CD4-positive, alpha-beta T cell treated with Interleukin-6 for 4 hours (primary cell): ENCODE measurements around the gene MFSD6.
"Not testable (repeated sequence)": the region's sequence is repeated elsewhere in the genome, so short reads cannot be mapped to it uniquely, and the experiment has no call there.

Experiments used
- DNase-seq: peaks from one replicate; pipeline ENCODE4 v3.0.0-alpha.2; 2020; ENCODE audit warnings: mixed read lengths

Gene MFSD6

DNA sequence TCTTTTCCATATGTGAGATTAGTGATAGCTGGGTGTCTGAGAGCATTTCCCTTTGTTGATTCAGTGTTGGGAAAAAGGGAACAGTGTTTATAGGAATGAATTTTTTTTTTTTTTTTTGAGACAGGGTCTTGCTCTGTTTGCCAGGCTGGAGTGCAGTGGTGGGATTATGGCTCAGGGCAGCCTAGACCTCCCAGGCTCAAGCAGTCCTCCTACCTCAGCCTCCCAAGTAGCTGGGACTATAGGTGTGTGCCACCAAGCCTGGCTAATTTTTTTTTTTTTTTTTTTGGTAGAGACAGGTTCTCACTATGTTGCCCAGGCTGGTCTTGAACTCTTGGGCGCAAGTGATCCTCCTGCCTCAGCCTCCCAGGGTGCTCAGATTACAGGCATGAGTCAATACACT is 60.2 kb downstream of the MFSD6 start:
- not testable (repeated sequence) for DNase-seq

DNA sequence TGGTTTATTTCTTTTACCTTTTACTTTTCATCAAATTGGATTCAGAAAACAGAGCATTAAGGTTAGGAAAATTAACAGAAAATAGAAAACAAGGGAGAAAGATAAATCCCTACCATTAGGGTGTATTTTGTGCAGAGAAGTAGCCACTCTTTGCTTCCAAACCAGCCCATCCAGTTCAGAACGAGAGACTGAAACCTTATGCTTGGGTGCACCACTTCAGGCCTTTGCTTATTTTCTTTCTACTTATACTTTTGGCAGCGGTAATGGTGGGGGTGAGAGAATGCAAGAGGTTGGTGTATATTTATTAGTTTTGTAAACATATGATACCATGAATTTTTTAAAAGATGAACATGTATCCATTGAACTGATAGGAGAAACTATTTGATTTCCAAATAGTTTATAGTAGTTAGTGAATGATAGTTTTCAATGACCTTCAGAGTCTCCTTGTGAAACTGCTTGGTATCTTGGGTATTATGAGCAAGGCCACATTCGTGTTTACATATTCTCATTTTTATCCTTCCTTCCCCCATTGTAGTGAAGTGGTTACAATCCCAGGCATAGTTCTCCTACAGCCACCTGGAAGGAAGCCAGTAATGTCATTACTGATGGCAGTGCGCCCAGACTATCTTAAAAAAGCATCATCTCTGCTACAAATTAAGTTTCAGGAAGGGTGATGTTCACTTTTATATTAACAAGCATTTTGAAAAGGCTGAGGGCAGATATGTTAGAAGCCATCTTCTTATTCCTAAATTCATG is 60.8 kb downstream of the MFSD6 start:
- DNase-seq = no peak

DNA sequence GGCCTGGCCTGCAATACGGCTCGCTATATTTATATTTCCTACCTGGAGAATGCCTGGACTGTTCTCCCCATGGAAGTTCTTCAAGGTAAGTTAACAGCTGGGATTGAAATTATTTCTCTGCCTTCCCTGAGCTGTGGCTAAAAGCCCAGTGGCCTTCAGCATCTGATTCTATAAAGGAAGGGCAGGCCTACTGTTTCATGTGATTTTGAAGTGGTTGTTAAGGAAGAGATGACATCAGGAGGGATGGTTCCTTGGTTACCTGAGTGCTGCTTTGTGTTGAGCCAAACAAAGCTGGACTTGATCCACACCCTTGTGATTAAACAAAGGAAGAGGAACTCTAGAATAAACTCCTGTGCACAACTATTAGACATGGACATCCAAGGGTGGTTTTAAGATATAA is 61.6 kb downstream of the MFSD6 start:
- DNase-seq = no peak

DNA sequence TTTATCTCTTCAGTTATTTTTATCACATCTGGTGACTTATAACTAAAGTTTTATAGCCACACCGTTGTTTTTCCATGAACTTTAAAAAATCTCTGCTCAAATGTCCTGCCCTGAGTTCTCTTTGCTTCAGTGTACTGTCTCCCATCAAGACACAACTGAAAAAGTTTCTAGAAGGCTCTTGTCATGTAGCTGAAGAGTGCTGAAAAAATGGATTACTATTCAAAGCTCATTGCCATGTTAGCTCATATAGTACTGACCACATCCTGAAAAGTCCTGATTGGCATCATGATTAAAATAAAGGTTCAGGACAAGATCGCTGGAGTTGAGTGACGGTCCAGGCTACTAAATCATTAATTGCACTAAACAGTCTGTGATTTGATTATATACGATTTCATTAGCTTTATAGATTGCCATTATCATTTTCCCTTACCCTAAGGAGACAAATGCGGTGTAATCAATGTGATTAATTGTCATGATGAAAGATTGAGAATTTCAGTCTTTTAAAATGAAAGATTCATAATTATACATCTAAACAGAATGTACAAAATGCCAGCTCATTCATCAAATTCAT is 62.2 kb downstream of the MFSD6 start:
- DNase-seq = no peak

DNA sequence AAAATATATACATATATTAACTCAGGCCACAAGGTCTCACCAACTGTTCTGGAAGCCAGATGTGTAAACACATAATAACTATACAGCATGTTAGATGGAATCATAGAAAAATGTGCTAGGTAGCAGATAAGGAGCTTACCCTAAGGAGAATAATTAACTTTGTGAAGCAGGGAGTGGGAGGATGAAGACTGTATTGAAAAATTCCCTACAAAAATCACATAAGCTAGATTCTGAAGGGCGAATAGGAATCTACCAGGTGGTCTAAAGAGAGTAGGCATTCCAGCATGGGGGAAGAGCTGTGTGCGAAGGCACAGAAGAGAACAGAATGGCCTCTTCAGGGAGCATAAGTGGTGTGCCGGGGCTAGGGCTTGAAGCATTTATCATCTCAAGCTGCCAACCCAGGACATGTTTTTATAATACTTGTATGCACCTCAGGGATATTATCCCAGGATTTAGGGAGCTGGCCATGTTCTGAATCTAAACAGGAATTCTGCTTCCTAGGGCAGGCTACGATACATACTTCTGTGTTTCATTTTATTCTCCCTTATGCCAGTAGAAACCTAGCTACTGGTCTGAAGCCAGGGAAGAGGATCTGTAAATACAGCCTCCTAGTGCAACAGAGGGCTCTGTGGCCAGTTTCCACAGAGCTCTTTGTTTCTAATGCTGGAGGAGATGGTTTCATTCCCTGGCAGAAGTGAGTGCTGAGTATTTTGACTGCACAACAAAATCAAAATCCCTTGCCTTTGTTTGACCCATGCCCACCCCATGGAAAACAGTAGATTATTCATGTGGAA is 69.7 kb downstream of the MFSD6 start:
- no peak for DNase-seq

DNA sequence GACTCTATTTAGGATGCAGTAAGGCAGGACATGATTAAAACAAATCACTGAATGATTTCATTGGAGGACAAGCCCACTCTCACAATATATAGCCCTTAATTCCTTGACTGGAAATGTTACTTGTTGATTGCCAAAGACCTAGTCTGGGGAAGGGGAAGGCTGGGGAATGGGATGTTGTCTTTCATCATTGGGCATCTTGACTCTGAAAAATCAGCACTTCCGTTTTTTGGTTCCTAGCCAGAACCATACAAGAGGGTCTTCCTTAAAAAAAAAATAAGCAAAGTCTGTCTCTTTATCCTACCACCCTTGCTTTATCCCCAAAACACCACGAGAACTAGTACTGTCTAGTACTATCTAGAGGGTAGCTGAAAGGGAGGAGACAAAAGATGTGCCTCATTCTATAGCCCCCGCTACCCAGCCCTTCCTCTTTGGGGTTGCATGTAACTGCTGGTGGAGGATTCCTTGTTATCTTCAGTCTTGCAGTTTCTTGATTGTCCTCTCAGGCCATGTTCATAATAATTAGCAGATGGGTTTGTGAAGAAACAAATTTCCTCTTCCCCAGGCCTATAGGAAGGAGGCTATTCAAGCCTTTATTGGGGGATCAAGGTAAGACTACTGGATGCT is 70.5 kb downstream of the MFSD6 start:
- no peak for DNase-seq

DNA sequence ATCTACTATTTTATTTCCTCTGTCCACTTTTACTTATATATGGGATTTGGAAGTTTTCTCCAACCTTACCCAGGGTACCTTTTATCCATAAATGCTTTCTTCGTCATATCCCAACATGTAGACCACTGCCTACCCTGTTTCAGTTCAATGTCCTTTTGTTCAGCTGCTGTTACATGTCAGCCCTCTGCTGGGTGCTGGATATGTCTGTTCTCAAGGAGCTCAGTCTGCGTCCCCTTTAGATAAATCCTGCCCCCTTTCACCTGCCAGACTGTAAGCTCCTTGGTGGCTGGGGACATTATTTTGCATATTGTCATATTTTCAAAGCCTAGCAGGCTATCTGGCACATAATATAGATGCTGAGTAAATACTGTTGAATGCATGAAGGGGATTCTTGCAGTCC is 73.2 kb downstream of the MFSD6 start:
- no peak for DNase-seq

DNA sequence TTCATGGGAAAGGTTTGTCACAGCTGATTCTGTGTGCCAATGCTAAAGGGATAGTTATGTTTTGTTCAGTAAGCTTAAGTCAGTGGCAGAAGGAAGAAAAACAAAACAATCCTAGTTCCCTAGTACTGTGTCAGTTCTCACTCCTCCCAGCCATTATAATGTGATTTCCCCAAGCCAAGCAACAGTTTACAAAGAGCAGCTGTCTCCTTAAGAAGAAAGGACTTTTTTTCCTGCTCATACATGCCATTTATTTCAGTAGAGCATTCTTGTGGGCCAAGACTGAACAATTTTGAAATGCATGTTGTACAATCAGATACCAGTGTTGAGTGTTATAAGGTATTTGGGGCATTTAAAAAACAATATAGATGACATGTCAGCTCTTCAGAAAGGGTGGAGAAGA is 74.3 kb downstream of the MFSD6 start:
- no peak for DNase-seq

DNA sequence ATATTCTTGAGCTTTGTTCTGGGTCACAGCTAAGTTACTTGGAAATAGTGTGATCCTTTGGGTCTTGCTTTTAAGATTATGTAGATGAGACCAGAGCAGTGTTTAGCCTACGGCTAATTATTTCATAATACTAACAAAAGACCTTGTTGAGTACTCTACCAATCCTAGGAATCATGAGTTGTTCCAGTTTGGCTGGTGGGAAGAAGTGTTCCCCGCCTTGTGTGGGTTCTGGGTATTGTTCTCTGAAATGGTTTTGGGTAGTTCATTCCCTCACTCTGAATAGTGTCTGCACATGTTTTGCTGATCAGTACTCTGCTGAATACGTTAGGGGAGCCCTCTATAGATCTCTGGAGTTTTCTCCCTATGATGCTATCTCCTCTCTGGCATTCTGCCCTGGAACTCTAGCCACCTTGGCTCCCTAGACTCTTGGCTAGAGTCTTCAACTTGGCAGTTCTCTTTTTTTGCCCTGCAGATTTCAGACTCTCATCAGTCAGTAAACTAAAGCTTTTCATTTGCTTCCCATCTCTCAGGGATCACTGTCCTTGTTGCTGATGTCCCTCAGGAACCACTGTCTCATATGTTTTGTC is 78.0 kb downstream of the MFSD6 start:
- no peak for DNase-seq

DNA sequence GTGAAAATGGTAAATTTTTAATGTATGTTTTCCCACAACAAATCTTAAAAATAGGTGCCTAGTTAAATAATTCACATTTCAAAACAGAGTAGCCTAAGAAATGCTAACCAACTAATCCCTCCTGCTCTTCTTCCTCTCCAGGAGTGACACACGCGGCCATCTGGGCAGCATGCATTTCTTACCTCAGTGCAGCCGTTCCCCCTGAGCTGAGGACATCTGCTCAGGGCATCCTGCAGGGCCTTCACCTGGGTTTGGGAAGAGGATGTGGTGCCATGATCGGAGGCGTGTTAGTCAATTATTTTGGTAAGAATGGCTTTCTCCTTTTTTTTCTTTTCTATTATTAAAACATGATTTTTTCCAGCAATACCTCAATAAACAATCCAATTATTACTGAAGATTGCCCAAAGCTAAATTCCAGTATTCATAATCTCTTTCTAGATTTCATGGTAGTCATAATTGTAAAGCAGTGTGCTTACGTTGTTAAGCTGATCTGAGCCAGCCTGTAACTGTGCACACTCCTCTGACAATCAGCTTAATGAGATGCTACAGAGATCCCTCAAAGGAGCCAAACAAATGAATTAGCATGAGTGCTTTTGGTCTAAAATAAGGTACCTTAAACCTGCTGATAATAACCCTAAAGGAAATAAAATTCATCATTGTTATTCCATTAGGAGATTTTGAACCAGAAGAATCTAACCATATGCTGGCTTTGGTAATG is 80.5 kb downstream of the MFSD6 start:
- DNase-seq = no peak

DNA sequence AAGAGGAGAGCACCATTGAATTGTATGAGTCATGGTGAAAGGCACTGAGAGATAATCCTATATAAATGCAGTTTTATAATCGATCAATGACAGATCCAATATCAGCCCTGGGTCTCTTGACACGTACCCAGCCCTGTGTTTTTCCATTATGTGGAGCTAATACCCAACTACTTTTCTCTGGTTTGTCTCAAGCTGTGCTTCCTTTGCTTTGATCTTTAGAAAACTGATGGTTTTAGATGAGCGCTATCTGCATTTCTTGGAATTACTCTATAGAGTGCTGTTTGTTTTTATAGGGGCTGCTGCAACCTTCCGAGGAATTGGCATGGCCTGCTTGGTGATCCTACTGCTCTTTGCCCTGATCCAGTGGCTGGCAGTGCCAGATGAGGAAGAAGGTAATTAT is 81.3 kb downstream of the MFSD6 start:
- DNase-seq = no peak

DNA sequence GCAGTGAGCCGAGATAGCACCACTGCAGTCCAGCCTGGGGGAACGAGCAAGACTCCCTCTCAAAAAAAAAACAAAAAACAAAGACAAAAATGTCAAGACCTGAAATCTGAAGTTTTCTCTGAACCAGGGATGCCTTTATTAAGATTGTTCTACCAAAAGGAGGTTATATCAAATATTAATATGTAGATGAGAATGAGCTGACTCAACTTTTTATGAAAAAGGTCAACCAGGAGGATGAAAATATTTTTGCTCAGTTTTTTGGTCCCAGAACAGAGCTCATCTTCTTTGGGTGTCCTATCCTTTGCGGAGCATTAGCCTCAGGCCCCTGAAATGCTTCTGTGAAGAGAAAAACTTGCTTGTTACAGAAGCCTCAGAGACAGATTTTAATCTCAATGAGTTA is 82.3 kb downstream of the MFSD6 start:
- no peak for DNase-seq

DNA sequence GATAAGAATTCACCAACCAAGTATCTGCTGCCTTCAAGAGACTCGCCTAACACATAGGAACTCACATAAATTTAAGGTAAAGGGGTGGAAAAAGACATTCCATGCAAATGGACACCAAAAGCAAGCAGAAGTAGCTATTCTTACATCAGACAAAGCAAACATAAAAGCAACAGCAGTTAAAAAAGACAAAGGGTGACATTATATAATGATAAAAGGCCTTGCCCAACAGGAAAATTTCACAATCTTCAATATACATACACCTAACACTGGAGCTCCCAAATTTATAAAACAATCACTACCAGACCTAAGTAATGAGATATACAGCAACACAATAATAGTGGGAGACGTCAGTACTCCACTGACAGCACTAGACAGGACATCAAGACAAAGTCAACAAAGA is 84.9 kb downstream of the MFSD6 start:
- no peak for DNase-seq

DNA sequence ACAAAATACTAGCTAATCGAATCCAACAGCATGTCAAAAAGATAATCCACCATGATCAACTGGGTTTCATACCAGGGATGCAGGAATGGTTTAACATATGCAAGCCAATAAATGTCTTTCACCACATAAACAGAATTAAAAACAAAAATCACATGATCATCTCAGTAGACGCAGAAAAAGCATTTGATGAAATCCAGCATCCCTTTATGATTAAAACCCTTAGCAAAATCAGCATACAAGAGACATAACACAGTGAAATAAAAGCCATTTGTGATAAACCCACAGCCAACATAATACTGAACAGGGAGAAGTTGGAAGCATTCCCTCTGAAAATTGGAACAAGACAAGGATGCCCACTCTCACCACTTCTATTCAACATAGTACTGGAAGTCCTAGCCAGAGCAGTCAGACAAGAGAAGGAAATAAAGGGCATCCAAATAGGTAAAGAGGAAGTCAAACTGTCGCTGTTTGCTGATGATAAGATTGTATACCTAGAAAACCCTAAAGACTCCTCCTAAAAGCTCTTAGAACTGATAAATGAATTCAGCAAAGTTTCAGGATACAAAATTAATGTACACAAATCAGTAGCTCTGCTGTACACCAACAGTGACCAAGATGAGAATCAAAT is 86.6 kb downstream of the MFSD6 start:
- not testable (repeated sequence) for DNase-seq

DNA sequence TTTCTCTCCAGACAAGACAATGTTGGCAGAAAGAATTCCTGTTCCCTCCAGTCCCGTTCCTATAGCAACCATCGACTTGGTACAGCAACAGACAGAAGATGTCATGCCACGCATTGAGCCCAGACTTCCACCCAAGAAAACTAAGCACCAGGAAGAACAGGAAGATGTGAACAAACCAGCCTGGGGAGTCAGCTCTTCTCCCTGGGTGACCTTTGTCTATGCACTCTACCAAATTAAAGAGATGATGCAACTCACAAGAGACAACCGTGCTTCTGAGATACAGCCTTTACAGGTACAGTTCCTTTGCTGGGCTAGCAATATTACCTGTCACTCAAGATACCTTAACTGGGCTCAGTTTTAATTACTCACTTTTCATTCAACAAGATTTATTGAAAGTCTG is 89.3 kb downstream of the MFSD6 start:
- DNase-seq = no peak

DNA sequence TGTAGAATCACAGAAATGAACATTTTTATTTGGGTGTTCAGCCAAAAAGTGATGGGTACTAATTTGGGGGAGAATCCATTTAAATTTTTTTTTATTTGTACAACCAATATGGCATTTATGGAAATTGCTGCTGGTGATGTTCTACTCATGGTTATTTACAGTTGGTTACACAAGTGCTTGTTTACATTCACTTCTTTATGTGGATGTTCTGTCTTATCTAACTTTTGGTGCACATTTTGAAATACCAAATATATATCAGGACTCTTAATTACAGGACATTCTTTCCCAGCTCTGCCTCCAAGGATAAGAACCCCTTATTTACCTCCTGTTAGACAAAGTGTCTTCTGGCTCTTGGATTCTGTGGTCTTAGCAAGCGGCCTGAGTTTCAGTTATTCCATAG is 91.1 kb downstream of the MFSD6 start:
- DNase-seq = no peak

DNA sequence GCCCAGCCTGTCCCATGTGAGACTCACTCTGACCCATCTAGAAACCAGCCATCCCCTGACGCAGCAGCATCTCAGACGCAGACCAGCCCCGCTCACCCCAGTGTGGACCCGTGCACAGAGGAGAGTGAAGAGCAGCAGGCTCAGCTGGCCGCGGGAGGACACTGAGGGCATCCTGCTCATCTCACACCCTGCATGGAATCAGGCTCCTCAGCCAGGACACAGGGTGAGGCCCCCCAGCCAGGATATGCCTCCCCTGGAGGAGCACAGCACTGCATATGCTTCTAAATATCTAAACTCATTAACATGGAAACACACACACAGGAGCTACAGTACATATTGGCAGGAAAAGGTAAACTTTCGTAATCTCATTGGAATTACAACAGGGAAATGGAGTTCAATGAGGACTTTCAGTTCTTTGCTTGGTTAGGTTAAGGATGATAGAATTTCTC is 91.9 kb downstream of the MFSD6 start:
- DNase-seq = no peak

DNA sequence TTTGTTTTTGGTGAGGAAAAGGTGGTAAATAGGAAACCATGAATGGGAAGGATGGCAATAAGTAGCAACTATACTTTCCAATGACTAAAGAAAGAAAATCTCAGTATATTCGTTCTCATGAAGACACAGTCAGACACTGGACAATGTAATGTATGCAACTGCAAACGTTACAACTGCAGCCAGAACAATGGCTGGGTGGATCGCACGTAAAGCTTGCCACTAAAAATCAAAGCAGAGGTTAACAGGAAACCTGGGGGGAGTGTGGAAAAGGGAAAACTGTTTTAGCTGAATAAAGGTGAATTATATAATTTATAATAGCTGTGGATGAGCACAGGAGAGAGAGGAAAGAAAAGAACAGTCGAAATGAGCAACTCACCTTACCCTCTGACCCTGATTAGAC is 93.1 kb downstream of the MFSD6 start:
- DNase-seq = no peak

DNA sequence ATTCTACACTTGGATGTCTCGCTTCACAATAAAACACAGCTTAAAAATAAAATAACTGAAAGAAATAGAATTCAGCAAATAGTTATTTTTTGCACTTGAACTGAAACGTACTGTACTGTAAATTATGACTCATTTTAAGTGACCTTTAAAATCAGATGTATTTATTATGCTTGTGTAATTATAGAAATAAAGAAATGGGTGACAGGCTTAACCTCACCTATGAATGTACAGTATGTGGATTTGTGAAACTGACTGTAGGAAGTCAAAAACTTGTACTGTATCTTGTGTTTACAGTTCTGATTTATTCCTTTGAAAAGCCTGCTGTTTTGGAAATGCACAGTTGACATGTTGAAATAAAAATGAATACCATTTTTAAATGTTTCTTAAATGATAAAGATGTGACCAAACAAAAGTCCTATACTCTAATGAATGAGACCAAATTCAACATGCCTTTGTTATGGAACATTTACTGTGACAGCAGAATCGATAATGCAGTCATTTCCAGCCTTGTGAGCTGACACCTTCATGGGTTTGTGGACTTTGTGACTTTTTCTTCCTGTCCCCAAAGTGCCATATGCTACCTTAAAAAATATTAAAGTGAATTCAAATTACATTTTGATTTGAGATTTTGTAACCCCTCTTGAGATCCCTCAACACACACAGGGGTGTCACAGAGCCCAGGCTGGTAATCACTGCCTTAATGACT is 93.7 kb downstream of the MFSD6 start:
- DNase-seq = no peak

DNA sequence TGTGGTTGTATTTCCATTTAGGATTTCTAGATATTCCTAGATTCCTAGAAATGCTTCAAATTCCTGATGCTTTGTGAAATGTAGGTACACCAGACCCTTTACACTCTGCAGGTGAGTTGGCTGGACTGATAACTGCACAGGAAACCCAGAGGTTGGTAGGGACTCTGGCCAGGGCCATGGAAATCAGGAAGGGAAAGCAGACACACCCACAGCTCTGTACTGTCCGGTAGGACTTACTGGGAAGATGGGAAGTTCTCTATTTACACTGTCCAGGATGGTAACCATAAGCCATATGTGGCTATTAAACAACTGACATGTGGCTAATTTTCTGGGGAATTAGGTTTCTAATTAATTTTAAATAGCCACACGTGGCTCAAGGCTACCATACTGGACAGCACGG is 94.9 kb downstream of the MFSD6 start:
- no peak for DNase-seq

DNA sequence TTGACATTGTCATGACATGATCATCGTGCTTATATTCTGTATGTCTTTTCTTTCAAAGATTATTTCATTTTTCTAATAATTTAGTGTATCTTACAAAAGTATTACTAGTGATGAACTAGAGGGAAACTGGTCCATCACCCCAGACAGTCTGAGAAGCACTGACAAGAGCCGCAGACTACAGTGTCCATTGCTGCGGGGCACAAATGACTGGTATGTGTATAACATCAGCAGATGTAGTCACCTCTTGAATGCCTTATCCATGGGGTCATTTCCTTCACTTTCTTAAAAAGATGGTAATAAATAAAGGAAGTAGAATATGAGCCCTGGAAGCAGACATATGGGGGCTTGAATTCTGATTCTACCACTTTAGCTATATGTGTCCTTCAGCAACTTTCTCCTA is 96.8 kb downstream of the MFSD6 start:
- DNase-seq = no peak
